GM12872 (cell line): ENCODE measurements around the gene GPC3.

ENCODE experiments used
- TF ChIP-seq, protein P1 (sequence below): IDR thresholded peaks from 3 replicates; pipeline ENCODE4 v1.5.1; 2011; ENCODE audit warnings: low read depth, mild to moderate bottlenecking, low read length, moderate library complexity; ENCODE audit not compliant: insufficient read depth

GPC3 gene

DNA sequence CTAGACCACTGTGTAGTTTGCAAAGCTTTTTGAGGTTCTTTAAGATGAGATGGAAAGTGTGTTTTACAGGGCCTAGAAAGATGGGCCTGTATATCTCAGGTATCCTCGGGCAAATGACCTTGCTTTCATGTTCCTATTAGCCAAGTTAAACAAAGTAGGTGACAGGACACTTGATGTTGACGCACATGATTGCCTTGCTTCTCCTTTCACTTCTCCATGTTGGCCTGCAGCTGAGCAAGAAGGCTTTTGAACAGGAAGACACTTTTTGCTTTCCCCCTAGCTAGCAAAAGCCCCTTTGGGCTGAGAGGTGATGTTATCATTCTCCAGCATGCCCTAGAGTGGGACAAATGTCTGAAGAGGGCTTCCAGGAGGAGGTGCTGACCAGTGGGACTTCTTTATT lies 202.1 kb downstream of the GPC3 start:
- TF ChIP-seq, protein P1, sequence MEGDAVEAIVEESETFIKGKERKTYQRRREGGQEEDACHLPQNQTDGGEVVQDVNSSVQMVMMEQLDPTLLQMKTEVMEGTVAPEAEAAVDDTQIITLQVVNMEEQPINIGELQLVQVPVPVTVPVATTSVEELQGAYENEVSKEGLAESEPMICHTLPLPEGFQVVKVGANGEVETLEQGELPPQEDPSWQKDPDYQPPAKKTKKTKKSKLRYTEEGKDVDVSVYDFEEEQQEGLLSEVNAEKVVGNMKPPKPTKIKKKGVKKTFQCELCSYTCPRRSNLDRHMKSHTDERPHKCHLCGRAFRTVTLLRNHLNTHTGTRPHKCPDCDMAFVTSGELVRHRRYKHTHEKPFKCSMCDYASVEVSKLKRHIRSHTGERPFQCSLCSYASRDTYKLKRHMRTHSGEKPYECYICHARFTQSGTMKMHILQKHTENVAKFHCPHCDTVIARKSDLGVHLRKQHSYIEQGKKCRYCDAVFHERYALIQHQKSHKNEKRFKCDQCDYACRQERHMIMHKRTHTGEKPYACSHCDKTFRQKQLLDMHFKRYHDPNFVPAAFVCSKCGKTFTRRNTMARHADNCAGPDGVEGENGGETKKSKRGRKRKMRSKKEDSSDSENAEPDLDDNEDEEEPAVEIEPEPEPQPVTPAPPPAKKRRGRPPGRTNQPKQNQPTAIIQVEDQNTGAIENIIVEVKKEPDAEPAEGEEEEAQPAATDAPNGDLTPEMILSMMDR, result no peak

GRCh38 chrX:133781174-133781573 lies 204.2 kb downstream of the GPC3 start:
- TF ChIP-seq, protein P1, result no peak

DNA sequence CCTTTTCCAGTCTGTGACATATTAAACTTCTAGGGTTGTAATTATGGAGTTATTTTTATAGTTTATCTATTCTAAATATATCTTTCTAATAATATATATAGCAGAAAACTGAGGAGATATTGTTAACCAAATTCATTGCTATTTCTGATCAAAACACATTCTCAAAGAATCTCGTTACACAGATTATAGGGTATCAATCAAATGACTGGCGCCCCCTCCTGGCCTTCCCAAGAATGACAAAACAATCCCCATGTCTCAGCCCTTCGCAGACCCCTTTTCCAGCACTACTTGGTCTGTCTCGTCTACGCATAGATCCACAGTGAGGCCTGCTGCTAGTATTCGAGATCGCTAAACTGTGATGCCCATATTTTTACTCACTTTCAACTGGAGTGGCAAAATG lies 209.3 kb downstream of the GPC3 start:
- TF ChIP-seq, protein P1, result peak; percentile 48; the same call in 2 of the 3 replicates

DNA sequence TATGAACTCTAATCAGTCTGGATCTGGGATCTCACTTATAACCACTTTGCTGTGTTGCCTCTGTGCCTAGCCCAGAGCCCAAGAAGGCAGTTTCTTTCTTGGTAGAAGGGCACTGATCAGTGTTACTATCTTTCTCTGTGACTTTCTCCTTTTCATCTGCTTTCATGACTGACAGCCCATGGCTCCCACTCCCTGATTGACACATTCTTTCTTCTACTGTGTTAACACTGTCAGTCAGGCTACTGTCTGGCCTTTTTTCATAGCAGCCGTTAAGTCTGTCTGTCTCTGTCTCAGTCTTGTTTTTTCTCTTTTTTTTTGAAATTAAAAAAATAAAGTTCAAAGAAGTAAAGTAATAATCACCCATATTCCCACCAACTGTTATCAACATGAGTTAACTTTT lies 210.6 kb downstream of the GPC3 start:
- TF ChIP-seq, protein P1, result no peak

GRCh38 chrX:133771086-133771646 lies 214.2 kb downstream of the GPC3 start:
- TF ChIP-seq, protein P1, result no peak

DNA sequence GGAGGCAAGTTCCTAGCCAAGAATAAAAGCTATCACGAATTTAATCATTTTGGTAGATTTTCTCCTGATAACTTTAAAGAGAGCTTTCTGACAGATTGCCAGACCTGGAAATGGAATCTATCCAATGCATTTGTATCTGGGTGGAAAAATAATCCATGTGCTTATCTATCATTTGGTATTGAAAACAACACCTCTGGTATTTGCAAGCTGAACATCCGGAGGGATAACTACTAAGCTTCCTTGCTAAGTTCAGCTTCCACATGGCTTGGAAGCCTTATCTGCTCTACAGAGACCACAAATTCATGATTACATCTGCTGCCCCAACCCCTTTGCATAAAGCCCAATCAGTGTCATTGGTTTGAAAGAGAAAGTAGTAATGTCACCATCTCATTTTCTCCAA lies 230.7 kb downstream of the GPC3 start:
- TF ChIP-seq, protein P1, result no peak

GRCh38 chrX:133749951-133750350 lies 235.4 kb downstream of the GPC3 start:
- TF ChIP-seq, protein P1, result no peak
